H9 (cell line): Measurements from ENCODE around the gene CDCP2. TPM values are rescaled to one million over a fixed set of nuclear protein-coding genes. Genes with fewer than 3 reads are reported as not detected.

Experiments
- DNase-seq: peaks from one replicate; pipeline ENCODE4 v3.0.0-alpha.2; 2017
- H2AFZ ChIP-seq: one replicate; pipeline ENCODE4 v1.6.1; 2013; ENCODE audit warnings: mild to moderate bottlenecking, low read length, control low read depth, moderate library complexity
- H2AK5ac ChIP-seq: 2 replicates; pipeline ENCODE4 v1.6.1; 2013; ENCODE audit warnings: low read length, control low read depth, mixed read lengths; ENCODE audit not compliant: insufficient read length
- H2BK120ac ChIP-seq: one replicate; pipeline ENCODE4 v1.6.1; 2013; ENCODE audit warnings: low read depth, mild to moderate bottlenecking, low read length, control low read depth, inconsistent platforms; ENCODE audit not compliant: poor library complexity, severe bottlenecking
- H2BK12ac ChIP-seq: 2 replicates; pipeline ENCODE4 v1.6.1; 2013; ENCODE audit warnings: low read length, control low read depth, mixed read lengths, low read depth; ENCODE audit not compliant: insufficient read length
- H2BK15ac ChIP-seq: 2 replicates; pipeline ENCODE4 v1.6.1; 2013; ENCODE audit warnings: low read depth, low read length, control low read depth
- H2BK20ac ChIP-seq: one replicate; pipeline ENCODE4 v1.6.1; 2013; ENCODE audit warnings: low read depth, mild to moderate bottlenecking, low read length, control low read depth, inconsistent platforms; ENCODE audit not compliant: poor library complexity, severe bottlenecking
- H2BK5ac ChIP-seq: 2 replicates; pipeline ENCODE4 v1.6.1; 2013; ENCODE audit warnings: low read length, control low read depth, mixed read lengths; ENCODE audit not compliant: insufficient read length
- H3K14ac ChIP-seq: 2 replicates; pipeline ENCODE4 v1.6.1; 2013; ENCODE audit warnings: low read length, control low read depth; ENCODE audit not compliant: insufficient read depth
- H3K18ac ChIP-seq: 2 replicates; pipeline ENCODE4 v1.6.1; 2013; ENCODE audit warnings: low read depth, mild to moderate bottlenecking, mixed read lengths, low read length, control low read depth; ENCODE audit not compliant: insufficient read length
- H3K23ac ChIP-seq: 2 replicates; pipeline ENCODE4 v1.6.1; 2013; ENCODE audit warnings: low read length, control low read depth, mixed read lengths, low read depth; ENCODE audit not compliant: insufficient read length
- H3K23me2 ChIP-seq: 2 replicates; pipeline ENCODE4 v1.6.1; 2013; ENCODE audit warnings: low read depth, mild to moderate bottlenecking, mixed read lengths, low read length, control low read depth; ENCODE audit not compliant: insufficient read length, poor library complexity, severe bottlenecking
- H3K27ac ChIP-seq: 2 replicates; pipeline ENCODE4 v1.5.1; 2013; ENCODE audit warnings: low read length, control low read depth, mixed read lengths, low read depth; ENCODE audit not compliant: insufficient read length
- H3K27me3 ChIP-seq: 2 replicates; pipeline ENCODE4 v1.6.1; 2013; ENCODE audit warnings: low read length, control low read depth, inconsistent platforms; ENCODE audit not compliant: insufficient read depth
- H3K4ac ChIP-seq: 2 replicates; pipeline ENCODE4 v1.6.1; 2013; ENCODE audit warnings: low read depth, mild to moderate bottlenecking, control low read depth, inconsistent platforms, low read length, moderate library complexity
- H3K4me1 ChIP-seq: 2 replicates; pipeline ENCODE4 v1.6.1; 2013; ENCODE audit warnings: low read length, control low read depth, inconsistent platforms; ENCODE audit not compliant: insufficient read depth
- H3K4me2 ChIP-seq: 2 replicates; pipeline ENCODE4 v1.6.1; 2013; ENCODE audit warnings: low read length, control low read depth, mixed read lengths; ENCODE audit not compliant: insufficient read length, insufficient read depth
- H3K56ac ChIP-seq: 2 replicates; pipeline ENCODE4 v1.6.1; 2013; ENCODE audit warnings: low read depth, mild to moderate bottlenecking, mixed read lengths, low read length, control low read depth; ENCODE audit not compliant: insufficient read length
- H3K79me1 ChIP-seq: 2 replicates; pipeline ENCODE4 v1.6.1; 2013; ENCODE audit warnings: low read depth, mild to moderate bottlenecking, moderate library complexity, low read length, control low read depth, inconsistent platforms; ENCODE audit not compliant: insufficient read depth, poor library complexity, severe bottlenecking
- H3K79me2 ChIP-seq: 2 replicates; pipeline ENCODE4 v1.6.1; 2013; ENCODE audit warnings: low read length, control low read depth, inconsistent platforms; ENCODE audit not compliant: insufficient read depth
- H3K9ac ChIP-seq: 2 replicates; pipeline ENCODE4 v1.6.1; 2013; ENCODE audit warnings: low read length, control low read depth, mixed read lengths; ENCODE audit not compliant: insufficient read length; ENCODE audit errors: extremely low read depth
- H3K9me3 ChIP-seq: one replicate; pipeline ENCODE4 v1.6.1; 2013; ENCODE audit warnings: low read depth, low read length, inconsistent platforms; ENCODE audit not compliant: control insufficient read depth
- H3T11ph ChIP-seq: one replicate; pipeline ENCODE4 v1.6.1; 2013; ENCODE audit warnings: mild to moderate bottlenecking, low read length, control low read depth, inconsistent platforms
- H4K20me1 ChIP-seq: one replicate; pipeline ENCODE4 v1.6.1; 2013; ENCODE audit not compliant: control insufficient read depth, insufficient read length, insufficient read depth
- H4K5ac ChIP-seq: 2 replicates; pipeline ENCODE4 v1.6.1; 2013; ENCODE audit warnings: low read depth, mild to moderate bottlenecking, mixed read lengths, low read length, control low read depth; ENCODE audit not compliant: insufficient read length
- H4K8ac ChIP-seq: replicated peaks from 2 replicates; pipeline ENCODE4 v1.6.1; 2013; ENCODE audit warnings: low read length, control low read depth, mixed read lengths, low read depth; ENCODE audit not compliant: insufficient read length
- H4K91ac ChIP-seq: 2 replicates; pipeline ENCODE4 v1.6.1; 2013; ENCODE audit warnings: low read depth, mild to moderate bottlenecking, moderate library complexity, mixed read lengths, low read length, control low read depth; ENCODE audit not compliant: insufficient read length
- H3K27ac Mint-ChIP-seq, 3 experiments: 2 replicates in 2 of 3; 3 replicates in 1 of 3; pipeline ENCODE4 v1.8.0; 2020 to 2021; ENCODE audit warnings: mixed read lengths in 3 of 3, mild to moderate bottlenecking in 1 of 3, moderate library complexity in 1 of 3
- H3K27me3 Mint-ChIP-seq: 2 replicates; pipeline ENCODE4 v1.8.0; 2021; ENCODE audit warnings: low read depth, mild to moderate bottlenecking, moderate library complexity, mixed read lengths
- H3K36me3 Mint-ChIP-seq, 3 experiments: 2 replicates in 2 of 3; 3 replicates in 1 of 3; pipeline ENCODE4 v1.8.0; 2020 to 2021; ENCODE audit warnings: low read depth in 3 of 3, mixed read lengths in 3 of 3; ENCODE audit not compliant: insufficient read depth in 1 of 3
- H3K4me1 Mint-ChIP-seq, 2 experiments: 2 replicates each; pipeline ENCODE4 v1.8.0; 2020; ENCODE audit warnings: mixed read lengths in 2 of 2
- H3K4me3 Mint-ChIP-seq, 2 experiments: 2 replicates in 1 of 2; 3 replicates in 1 of 2; pipeline ENCODE4 v1.8.0; 2020 to 2021; ENCODE audit warnings: mild to moderate bottlenecking in 2 of 2, mixed read lengths in 2 of 2, moderate library complexity in 1 of 2
- H3K9me3 Mint-ChIP-seq, 2 experiments: 2 replicates in 1 of 2; 3 replicates in 1 of 2; pipeline ENCODE4 v1.8.0; 2020; ENCODE audit warnings: mild to moderate bottlenecking in 2 of 2, mixed read lengths in 2 of 2, moderate library complexity in 1 of 2
- CTCF ChIP-seq: fragments of 200-600 bp; sonication (generic); conservative IDR thresholded peaks from 3 replicates; pipeline ENCODE4 v1.8.0; 2021; ENCODE audit warnings: antibody characterized with exemption, mild to moderate bottlenecking
- WGBS: extraction: QIAGEN DNeasy Blood & Tissue Kit; methylation state at CpG from one replicate; pipeline ENCODE4 v1.1.7; 2013; ENCODE audit warnings: missing lambda C conversion rate, low lambda C conversion rate, mixed read lengths; ENCODE audit not compliant: insufficient read length; ENCODE audit errors: extremely low coverage; 5-methylcytosine and 5-hydroxymethylcytosine counted together
- total RNA-seq: library from RNA; stranded (reverse); gene quantifications from 2 replicates; pipeline ENCODE4 v1.2.1, GENCODE V29; 2021

CDCP2 gene
- total RNA-seq, 1 experiment from 2014 or later: not detected

- Histone ChIP-seq H2AK5ac (no peak overlapping the region), H3K9ac (no peak overlapping the region), H3K27ac (no peak overlapping the region), H3K4me1 (peaks cover 6% of the 10 kb centered on the region; the same call in 1 of the 2 replicates), H2AFZ (no peak overlapping the region), H3K56ac (no peak overlapping the region), H2BK12ac (no peak overlapping the region), H3K9me3 (no peaks in the 10 kb centered on the region), H4K8ac (no peak overlapping the region), H4K5ac (no peak overlapping the region), H3K79me1 (no peaks in the 10 kb centered on the region), H2BK15ac (no peak overlapping the region), H3K14ac (no peak overlapping the region; the same call in 1 of the 2 replicates), H2BK20ac (no peak overlapping the region), H3K23ac (no peak overlapping the region), H3K27me3 (no peaks in the 10 kb centered on the region; the same call in 1 of the 2 replicates), H3K4me2 (no peak overlapping the region), H3K4ac (no peak overlapping the region), H3K79me2 (no peaks in the 10 kb centered on the region), H2BK120ac (no peak overlapping the region), H4K20me1 (no peaks in the 10 kb centered on the region), H4K91ac (no peak overlapping the region), H2BK5ac (no peak overlapping the region), H3T11ph (no peak overlapping the region), H3K18ac (no peak overlapping the region), H3K23me2 (no peaks in the 10 kb centered on the region)
- peak overlapping the region in 1 of 3 experiments; percentile 78; a peak in 2 of 7 replicates for H3K27ac Mint-ChIP-seq
- no peaks in the 10 kb centered on the region for H3K9me3 Mint-ChIP-seq
- DNase-seq: no peak
- peak overlapping the region in 1 of 2 experiments; percentile 28; a peak in 1 of 5 replicates for H3K4me3 Mint-ChIP-seq
- TF ChIP-seq CTCF: no peak
- H3K4me1 Mint-ChIP-seq: peaks cover 31 to 46% of the 10 kb centered on the region in 2 experiments
- H3K36me3 Mint-ChIP-seq: no peaks in the 10 kb centered on the region
- peaks cover 2% of the 10 kb centered on the region for H3K27me3 Mint-ChIP-seq
- no CpG with 5 or more reads among the region's 10 CpGs for WGBS
These were observed 15.2 kb downstream of the CDCP2 start for GRCh38 chr1:54137534-54138061.
